ENCODE results near the gene GLRX3. TPM values are rescaled to one million over a fixed set of nuclear protein-coding genes. Genes with fewer than 3 reads are reported as not detected.

The GLRX3 gene
- total RNA-seq, 4 donors from 2014 or later = 28.4 to 38.2 (median 35.9) TPM

DNA sequence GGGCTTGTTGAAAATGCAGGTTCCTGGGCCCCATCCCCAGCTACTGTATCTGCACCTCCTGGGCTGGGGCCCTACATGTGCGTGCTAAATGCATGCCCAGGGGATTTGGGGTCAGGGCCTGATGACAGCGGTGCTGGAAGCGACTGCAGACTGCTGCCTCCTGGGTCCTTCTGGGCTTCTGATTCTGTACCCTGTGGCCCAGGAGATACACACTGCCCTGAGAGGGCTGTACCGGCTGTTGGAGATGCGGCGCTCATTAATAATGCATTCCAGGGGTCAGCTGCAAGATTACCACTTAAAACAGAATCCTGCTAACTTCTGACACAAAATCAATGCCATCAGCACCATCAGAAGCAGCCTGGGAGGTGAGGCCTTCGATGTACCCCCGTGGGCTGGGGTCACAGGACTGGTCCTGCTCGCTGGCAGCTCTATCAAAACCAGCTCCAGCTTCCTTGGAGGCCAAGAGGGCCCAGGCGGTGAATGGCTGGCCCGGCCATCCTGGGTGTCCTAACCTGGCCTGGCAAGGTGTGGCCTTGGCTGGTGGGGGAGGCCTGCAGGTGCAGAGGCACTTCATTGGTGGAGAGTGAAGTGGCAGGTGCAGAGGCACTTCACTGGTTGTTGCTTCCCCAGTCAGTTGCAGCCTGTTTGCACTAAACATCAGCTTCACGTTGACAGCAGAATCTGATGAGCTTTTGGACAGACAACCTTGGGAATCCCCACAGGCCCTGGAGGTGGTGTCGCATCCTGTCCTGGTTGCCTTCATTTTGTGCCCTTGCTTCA, 79.2 kb downstream of the GLRX3 start:
- H3K27ac ChIP-seq = no peak overlapping the region
- H3K4me3 ChIP-seq = no peak overlapping the region
- H3K27me3 ChIP-seq = no peaks in the 10 kb centered on the region
- WGBS, 2 donors = 82 to 83% methylated on average over 13 of the region's 13 CpGs
- TF ChIP-seq, protein P1, sequence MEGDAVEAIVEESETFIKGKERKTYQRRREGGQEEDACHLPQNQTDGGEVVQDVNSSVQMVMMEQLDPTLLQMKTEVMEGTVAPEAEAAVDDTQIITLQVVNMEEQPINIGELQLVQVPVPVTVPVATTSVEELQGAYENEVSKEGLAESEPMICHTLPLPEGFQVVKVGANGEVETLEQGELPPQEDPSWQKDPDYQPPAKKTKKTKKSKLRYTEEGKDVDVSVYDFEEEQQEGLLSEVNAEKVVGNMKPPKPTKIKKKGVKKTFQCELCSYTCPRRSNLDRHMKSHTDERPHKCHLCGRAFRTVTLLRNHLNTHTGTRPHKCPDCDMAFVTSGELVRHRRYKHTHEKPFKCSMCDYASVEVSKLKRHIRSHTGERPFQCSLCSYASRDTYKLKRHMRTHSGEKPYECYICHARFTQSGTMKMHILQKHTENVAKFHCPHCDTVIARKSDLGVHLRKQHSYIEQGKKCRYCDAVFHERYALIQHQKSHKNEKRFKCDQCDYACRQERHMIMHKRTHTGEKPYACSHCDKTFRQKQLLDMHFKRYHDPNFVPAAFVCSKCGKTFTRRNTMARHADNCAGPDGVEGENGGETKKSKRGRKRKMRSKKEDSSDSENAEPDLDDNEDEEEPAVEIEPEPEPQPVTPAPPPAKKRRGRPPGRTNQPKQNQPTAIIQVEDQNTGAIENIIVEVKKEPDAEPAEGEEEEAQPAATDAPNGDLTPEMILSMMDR (IDR thresholded peaks at IDR 0.05) = no peak
- TF ChIP-seq EP300 (IDR thresholded peaks at IDR 0.05) = no peak
- TF ChIP-seq POLR2A (IDR thresholded peaks at IDR 0.05) = no peak
- DNase-seq (ENCODE audit: low spot score in 2 of 2) = no peak
- no peaks in the 10 kb centered on the region for H3K36me3 ChIP-seq
- H3K9me3 ChIP-seq = peaks cover 0 to 6% (median 0%) of the 10 kb centered on the region in 4 donors
- H3K4me1 ChIP-seq = no peaks in the 10 kb centered on the region

DNA sequence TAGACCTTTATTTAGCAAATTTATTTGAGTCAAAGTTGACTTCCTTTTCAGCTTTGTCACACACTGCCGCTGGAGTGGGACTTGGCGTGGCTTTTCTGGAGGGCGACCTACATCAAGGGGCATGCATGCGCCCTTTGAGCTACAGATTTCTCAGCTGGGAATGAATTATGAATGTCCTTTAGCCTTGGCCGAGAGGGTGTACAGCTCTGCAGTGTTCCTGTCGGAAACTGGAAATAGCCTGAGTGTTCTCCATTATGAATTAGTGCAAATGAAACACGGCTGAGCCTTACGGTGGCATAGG, 79.7 kb downstream of the GLRX3 start:
- no peak for DNase-seq (ENCODE audit: low spot score in 2 of 2)

DNA sequence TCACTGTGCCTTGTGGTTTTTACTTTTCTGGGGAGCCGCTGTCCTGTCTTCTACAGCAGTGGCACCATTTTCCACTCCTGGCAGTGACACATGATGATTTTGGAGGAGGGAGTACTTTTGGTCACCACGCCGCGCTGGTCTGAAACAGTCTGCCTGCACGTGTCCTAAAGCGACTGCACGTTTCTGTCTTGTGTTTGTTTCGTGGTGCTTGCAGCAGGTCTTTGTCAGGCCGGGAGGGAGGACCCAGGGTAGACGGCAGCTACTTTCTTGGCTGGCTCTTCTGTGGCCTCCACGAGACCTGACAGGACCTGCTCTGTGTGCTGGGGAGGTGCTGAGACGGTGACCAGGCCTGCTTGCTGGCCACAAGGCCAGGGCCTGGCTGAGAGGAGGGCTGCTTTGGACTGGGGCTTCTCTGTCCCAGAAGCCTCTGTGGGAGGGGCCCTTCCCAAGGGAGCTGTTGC, 82.0 kb downstream of the GLRX3 start:
- Histone ChIP-seq H3K36me3 (no peaks in the 10 kb centered on the region), H3K27ac (no peak overlapping the region), H3K4me1 (no peaks in the 10 kb centered on the region), H3K4me3 (no peak overlapping the region), H3K27me3 (no peaks in the 10 kb centered on the region), H3K9me3 (peaks cover 0 to 6% (median 0%) of the 10 kb centered on the region in 4 donors)
- no peak for DNase-seq (ENCODE audit: low spot score in 2 of 2)
- 86 to 89% methylated on average over 12 of the region's 12 CpGs for WGBS, 2 donors
- TF ChIP-seq EP300 (IDR thresholded peaks at IDR 0.05) = no peak
- TF ChIP-seq, protein P1 (IDR thresholded peaks at IDR 0.05) = no peak
- no peak for TF ChIP-seq POLR2A (IDR thresholded peaks at IDR 0.05)

More for the DNA sequence above, 79.7 kb downstream of the GLRX3 start:
- WGBS, 2 donors = 39 to 50% methylated on average over 8 of the region's 8 CpGs
- TF ChIP-seq POLR2A (IDR thresholded peaks at IDR 0.05) (no peak), EP300 (IDR thresholded peaks at IDR 0.05) (no peak)
- TF ChIP-seq, protein P1 (IDR thresholded peaks at IDR 0.05) = no peak
- Histone ChIP-seq H3K27ac (no peak overlapping the region), H3K4me1 (no peaks in the 10 kb centered on the region), H3K36me3 (no peaks in the 10 kb centered on the region), H3K9me3 (peaks cover 0 to 6% (median 0%) of the 10 kb centered on the region in 4 donors), H3K27me3 (no peaks in the 10 kb centered on the region), H3K4me3 (no peak overlapping the region)

GRCh38 chr10:130218936-130219335, 82.7 kb downstream of the GLRX3 start:
- no peak for DNase-seq (ENCODE audit: low spot score in 2 of 2)
- Histone ChIP-seq H3K4me3 (no peak overlapping the region), H3K36me3 (no peaks in the 10 kb centered on the region), H3K27me3 (no peaks in the 10 kb centered on the region), H3K4me1 (no peaks in the 10 kb centered on the region), H3K9me3 (peaks cover 0 to 6% (median 0%) of the 10 kb centered on the region in 4 donors), H3K27ac (no peak overlapping the region)
- 90 to 92% methylated on average over 7 of the region's 9 CpGs for WGBS, 2 donors
- no peak for TF ChIP-seq EP300 (IDR thresholded peaks at IDR 0.05)
- no peak for TF ChIP-seq POLR2A (IDR thresholded peaks at IDR 0.05)
- TF ChIP-seq, protein P1 (IDR thresholded peaks at IDR 0.05) = no peak

All from tibial nerve (tissue), 4 donors.